PC-9 (cell line): ENCODE results near the gene GABARAPL2. TPM values are rescaled to one million over a fixed set of nuclear protein-coding genes. Genes with fewer than 3 reads are reported as not detected.
A peak's percentile ranks its signal among the peaks of the same experiment; 100 is the strongest.

Experiments
- Bru-seq: library from RNA; stranded (reverse); fragments of 400-500 nt; gene quantifications from one replicate; lab custom pipeline; 2021; lab: Mats Ljungman, UMichigan
- BruChase-seq, 2 experiments: library from RNA; stranded (reverse); fragments of 400-500 nt; gene quantifications; one replicate each; lab custom pipeline; 2021; lab: Mats Ljungman, UMichigan
- BruUV-seq: library from RNA; stranded (reverse); fragments of 400-500 nt; replicated peaks from 2 replicates; lab custom pipeline; 2021; lab: Mats Ljungman, UMichigan
- CTCF ChIA-PET: fragments of 300-600 bp; sonication (Branson Sonifier 250); formaldehyde crosslinking; loops from one replicate; lab custom pipeline; 2022; ENCODE audit warnings: antibody characterized with exemption; lab: Charles Lee
- POLR2A ChIA-PET: fragments of 300-600 bp; sonication (Branson Sonifier 250); formaldehyde crosslinking; loops from one replicate; lab custom pipeline; 2022; ENCODE audit warnings: antibody characterized with exemption; ENCODE audit not compliant: unreplicated experiment; lab: Charles Lee
- DNase-seq, 2 experiments: peaks; one replicate each; pipeline versions ENCODE4 v3.0.0 to v3.0.0-alpha.2; 2015 to 2022; ENCODE audit warnings: mixed read lengths in 1 of 2
- H2AFZ ChIP-seq: fragments of 200-600 bp; sonication (generic); 2 replicates; pipeline ENCODE4 v1.8.1; 2017; ENCODE audit warnings: antibody characterized with exemption
- H3F3A ChIP-seq: fragments of 200-600 bp; sonication (generic); 2 replicates; pipeline ENCODE4 v1.8.1; 2017; ENCODE audit warnings: antibody characterized with exemption, mild to moderate bottlenecking, low read depth; ENCODE audit not compliant: insufficient read depth
- H3K27ac ChIP-seq: fragments of 200-600 bp; sonication (generic); 2 replicates; pipeline ENCODE4 v1.6.1; 2016; ENCODE audit warnings: mixed run types
- H3K27me3 ChIP-seq: fragments of 200-600 bp; sonication (generic); 2 replicates; pipeline ENCODE4 v1.6.1; 2016; ENCODE audit warnings: low read depth, mixed run types; ENCODE audit not compliant: insufficient read depth
- H3K36me3 ChIP-seq: fragments of 200-600 bp; sonication (generic); 2 replicates; pipeline ENCODE4 v1.6.1; 2016; ENCODE audit warnings: low read depth, mixed run types
- H3K4me1 ChIP-seq: fragments of 200-600 bp; sonication (generic); replicated peaks from 2 replicates; pipeline ENCODE4 v1.6.1; 2016; ENCODE audit warnings: mixed run types; ENCODE audit not compliant: insufficient read depth
- H3K4me2 ChIP-seq: fragments of 200-600 bp; sonication (generic); 2 replicates; pipeline ENCODE4 v1.6.1; 2017; ENCODE audit warnings: mixed run types
- H3K4me3 ChIP-seq: fragments of 200-600 bp; sonication (generic); 2 replicates; pipeline ENCODE4 v1.6.1; 2016; ENCODE audit warnings: mixed run types
- H3K79me2 ChIP-seq: fragments of 200-600 bp; sonication (generic); 2 replicates; pipeline ENCODE4 v1.6.1; 2017; ENCODE audit warnings: low read depth, mixed run types
- H3K9me2 ChIP-seq: fragments of 200-600 bp; sonication (generic); 2 replicates; pipeline ENCODE4 v1.8.1; 2017; ENCODE audit warnings: mild to moderate bottlenecking; ENCODE audit not compliant: insufficient read depth
- H3K9me3 ChIP-seq: fragments of 200-600 bp; sonication (generic); 2 replicates; pipeline ENCODE4 v1.8.1; 2016; ENCODE audit warnings: low read depth; ENCODE audit not compliant: insufficient read depth
- H4K20me1 ChIP-seq: fragments of 200-600 bp; sonication (generic); 2 replicates; pipeline ENCODE4 v1.8.1; 2017; ENCODE audit not compliant: insufficient read depth
- EZH2 ChIP-seq: fragments of 200-600 bp; sonication (generic); IDR thresholded peaks from 2 replicates; pipeline ENCODE4 v1.8.0; 2017; ENCODE audit warnings: antibody characterized with exemption, low read depth
- intact Hi-C: fragments of 100-400 bp; cut with micrococcal nuclease; formaldehyde crosslinking; loops from one replicate; pipeline ENCODE4 v1.10.0; 2022; ENCODE audit not compliant: unreplicated experiment
- long read RNA-seq: library from polyadenylated mRNA; stranded (forward); transcript quantifications from one replicate; pipeline ENCODE4 v2.0.0, GENCODE V29; 2022
- total RNA-seq: library from RNA; stranded (reverse); gene quantifications from 2 replicates; pipeline ENCODE4 v1.2.3, GENCODE V29; 2021
- TF ChIP-seq, protein P1 (sequence below): fragments of 200-600 bp; sonication (generic); conservative IDR thresholded peaks from 2 replicates; pipeline ENCODE4 v1.6.1; 2017; ENCODE audit warnings: mixed run types, antibody characterized with exemption, mild to moderate bottlenecking, moderate library complexity

The GABARAPL2 gene, protein sequence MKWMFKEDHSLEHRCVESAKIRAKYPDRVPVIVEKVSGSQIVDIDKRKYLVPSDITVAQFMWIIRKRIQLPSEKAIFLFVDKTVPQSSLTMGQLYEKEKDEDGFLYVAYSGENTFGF
- total RNA-seq (86.1 and 103 TPM in 2 replicates), Bru-seq, nascent RNA (percentile 82 among the genes with signal in this experiment), BruChase-seq, experiment 1, labeled RNA remaining after a 2-hour chase (percentile 90 among the genes with signal in this experiment), BruChase-seq, experiment 2, labeled RNA remaining after a 6-hour chase (percentile 90 among the genes with signal in this experiment)
- long read RNA-seq, transcript GABARAPL2-204 (1 exons, 2,274 nt): minor isoform, 5 of 181 reads
- long read RNA-seq, transcript GABARAPL2-201 (4 exons, 1,002 nt): major isoform, 173 of 181 reads
- long read RNA-seq, partial matches to known transcripts: 2 of 181 reads
- long read RNA-seq, other reads (novel, unspliced or antisense): 1 of 181 reads

DNA sequence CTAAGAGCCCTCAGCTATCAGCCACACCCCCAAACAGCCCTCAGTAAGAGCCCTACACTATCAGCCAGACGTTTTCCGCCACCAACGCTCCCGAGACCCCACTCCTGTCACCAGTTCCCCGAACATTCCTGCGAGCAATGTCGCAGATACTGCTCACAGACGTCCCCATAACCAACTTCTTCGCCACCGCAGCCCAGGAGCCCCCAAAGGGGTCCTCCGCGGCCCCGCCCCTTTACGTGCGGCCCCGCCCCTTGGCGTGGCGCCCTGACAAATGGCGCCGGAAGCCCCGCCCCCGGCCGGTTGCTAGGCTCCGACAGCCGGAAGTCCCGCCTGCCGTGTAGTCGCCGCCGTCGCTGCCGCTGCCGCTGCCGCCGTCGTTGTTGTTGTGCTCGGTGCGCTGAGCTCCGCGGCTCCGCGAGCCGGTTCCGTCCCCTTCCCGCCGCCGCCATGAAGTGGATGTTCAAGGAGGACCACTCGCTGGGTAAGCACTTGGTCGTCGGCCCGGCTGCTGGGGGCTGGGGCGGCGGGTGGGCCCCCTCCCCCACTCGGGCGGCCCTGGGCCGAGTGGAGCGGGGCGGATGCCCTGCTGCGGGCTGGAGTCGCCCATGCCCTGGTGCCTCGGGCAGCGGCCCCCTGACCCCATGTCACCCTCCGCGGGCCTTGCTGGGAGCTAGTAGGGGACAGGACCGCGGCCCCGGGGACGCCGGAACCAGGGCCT, at the start of gene GABARAPL2:
Gene GABARAPL2, plus strand, starts transcription at position 340 of the 718 bp plus-strand sequence. Its CDS starts 108 bp downstream, at position 448.
- Histone ChIP-seq H3K9me3 (no peaks in the 10 kb centered on the region), H3K4me1 (peaks cover 17% of the 10 kb centered on the region; the same call in 1 of the 2 replicates), H3K79me2 (peaks cover 25% of the 10 kb centered on the region), H3K4me3 (peak within 1 kb of the TSS; percentile 94), H3K36me3 (peaks cover 28% of the 10 kb centered on the region), H3K27me3 (no peaks in the 10 kb centered on the region), H3F3A (peaks cover 13% of the 10 kb centered on the region; the same call in 1 of the 2 replicates), H3K27ac (no peak within 1 kb of the TSS), H3K9me2 (no peaks in the 10 kb centered on the region), H4K20me1 (peaks cover 9% of the 10 kb centered on the region; the same call in 1 of the 2 replicates), H3K4me2 (peak within 1 kb of the TSS; percentile 99), H2AFZ (peak within 1 kb of the TSS; percentile 90)
- ChIA-PET CTCF (interaction anchor here (2.5 kb wide), 1 partner anchor 49 kb away, joined by 12 read pairs; no protein-coding TSS in a partner anchor), POLR2A (interaction anchor here (0.5 kb wide), 1 partner anchor 83 kb away, joined by 3 read pairs; no protein-coding TSS in a partner anchor)
- peak; percentile 57 to 82 for DNase-seq
- no peak for TF ChIP-seq EZH2
- TF ChIP-seq, protein P1, sequence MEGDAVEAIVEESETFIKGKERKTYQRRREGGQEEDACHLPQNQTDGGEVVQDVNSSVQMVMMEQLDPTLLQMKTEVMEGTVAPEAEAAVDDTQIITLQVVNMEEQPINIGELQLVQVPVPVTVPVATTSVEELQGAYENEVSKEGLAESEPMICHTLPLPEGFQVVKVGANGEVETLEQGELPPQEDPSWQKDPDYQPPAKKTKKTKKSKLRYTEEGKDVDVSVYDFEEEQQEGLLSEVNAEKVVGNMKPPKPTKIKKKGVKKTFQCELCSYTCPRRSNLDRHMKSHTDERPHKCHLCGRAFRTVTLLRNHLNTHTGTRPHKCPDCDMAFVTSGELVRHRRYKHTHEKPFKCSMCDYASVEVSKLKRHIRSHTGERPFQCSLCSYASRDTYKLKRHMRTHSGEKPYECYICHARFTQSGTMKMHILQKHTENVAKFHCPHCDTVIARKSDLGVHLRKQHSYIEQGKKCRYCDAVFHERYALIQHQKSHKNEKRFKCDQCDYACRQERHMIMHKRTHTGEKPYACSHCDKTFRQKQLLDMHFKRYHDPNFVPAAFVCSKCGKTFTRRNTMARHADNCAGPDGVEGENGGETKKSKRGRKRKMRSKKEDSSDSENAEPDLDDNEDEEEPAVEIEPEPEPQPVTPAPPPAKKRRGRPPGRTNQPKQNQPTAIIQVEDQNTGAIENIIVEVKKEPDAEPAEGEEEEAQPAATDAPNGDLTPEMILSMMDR: no peak
- intact Hi-C loops: loop anchor here (1.0 to 2.0 kb wide), 3 partner anchors 49 to 95 kb away; partner anchors contain the start of gene ADAT1
- no TSS peak for BruUV-seq

DNA sequence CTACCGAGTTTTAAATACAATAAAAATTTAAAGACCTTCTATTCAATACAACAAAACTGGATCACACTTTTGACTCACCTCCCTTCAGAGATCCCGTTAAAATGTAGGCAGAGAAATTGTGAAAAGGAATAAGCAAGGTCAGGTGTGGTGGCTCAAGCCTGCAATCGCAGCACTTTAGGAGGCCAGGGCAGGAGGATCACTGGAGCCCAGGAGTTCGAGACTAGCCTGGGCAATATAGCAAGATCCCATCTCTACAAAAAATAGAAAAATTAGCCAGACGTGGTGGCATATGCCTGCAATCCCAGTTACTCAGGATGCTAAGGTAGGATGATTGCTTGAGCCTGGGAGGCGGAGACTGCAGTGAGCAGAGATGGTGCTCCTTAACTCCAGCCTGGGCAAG, 47.0 kb upstream of the GABARAPL2 start:
- H3K79me2 ChIP-seq: no peaks in the 10 kb centered on the region
- H3K27ac ChIP-seq: no peak overlapping the region
- H3K4me1 ChIP-seq: 0 out of 2 replicates have a peak, but pooled peaks cover 6% of the 10 kb centered on the region
- H3F3A ChIP-seq: peaks cover 9% of the 10 kb centered on the region; the same call in 1 of the 2 replicates
- intact Hi-C loops: no loop called here
- H2AFZ ChIP-seq: no peak overlapping the region
- no peaks in the 10 kb centered on the region for H3K9me2 ChIP-seq
- no TSS peak for BruUV-seq
- H3K4me3 ChIP-seq: no peak overlapping the region
- ChIA-PET CTCF (interaction anchor here (0.7 kb wide), 1 partner anchor 132 kb away, joined by 3 read pairs; no protein-coding TSS in a partner anchor), POLR2A (no interaction called here)
- TF ChIP-seq, protein P1: no peak
- no peak for TF ChIP-seq EZH2
- H3K27me3 ChIP-seq: no peaks in the 10 kb centered on the region
- no peak for DNase-seq
- H4K20me1 ChIP-seq: no peaks in the 10 kb centered on the region
- H3K9me3 ChIP-seq: no peaks in the 10 kb centered on the region
- H3K36me3 ChIP-seq: no peaks in the 10 kb centered on the region
- H3K4me2 ChIP-seq: no peak overlapping the region
